ENCODE data around the gene ELOVL7. TPM values are rescaled to one million over a fixed set of nuclear protein-coding genes. Genes with fewer than 3 reads are reported as not detected.

Gene ELOVL7
- total RNA-seq, 1 donor from 2014 or later: 5.5 TPM

GRCh38 chr5:60886158-60886557, 42.1 kb upstream of the ELOVL7 start:
- H3K9me3 ChIP-seq (ENCODE audit: low read depth): peaks cover 4% of the 10 kb centered on the region
- no peaks in the 10 kb centered on the region for H3F3A ChIP-seq (ENCODE audit: low read depth)
- no peak for DNase-seq (ENCODE audit: low spot score)
- H3K79me2 ChIP-seq (ENCODE audit: low read depth): no peaks in the 10 kb centered on the region
- H3K4me3 ChIP-seq: no peak overlapping the region
- H4K20me1 ChIP-seq (ENCODE audit: low read depth): no peaks in the 10 kb centered on the region
- Mint-ChIP-seq H3K9me3 (peaks cover 14% of the 10 kb centered on the region), H3K27me3 (ENCODE audit: insufficient read depth, low read depth) (peaks cover 2% of the 10 kb centered on the region), H3K36me3 (peaks cover 14% of the 10 kb centered on the region), H3K4me1 (no peaks in the 10 kb centered on the region), H3K27ac (no peak overlapping the region), H3K4me3 (no peak overlapping the region)
- no peaks in the 10 kb centered on the region for H3K27me3 ChIP-seq
- H3K36me3 ChIP-seq: peaks cover 4% of the 10 kb centered on the region
- H3K27ac ChIP-seq: no peak overlapping the region
- H2AFZ ChIP-seq (replicated peaks): no peak overlapping the region
- H3K4me2 ChIP-seq: no peak overlapping the region
- H3K4me1 ChIP-seq: no peaks in the 10 kb centered on the region
- H3K9ac ChIP-seq: no peak overlapping the region
- TF ChIP-seq CTCF (IDR thresholded peaks at IDR 0.05) (no peak), EZH2phosphoT487 (IDR thresholded peaks at IDR 0.05) (no peak), EZH2 (IDR thresholded peaks at IDR 0.05) (no peak)

- TF ChIP-seq EZH2 (IDR thresholded peaks at IDR 0.05) (no peak), EZH2phosphoT487 (IDR thresholded peaks at IDR 0.05) (no peak), CTCF (IDR thresholded peaks at IDR 0.05) (peak; percentile 40)
- DNase-seq (ENCODE audit: low spot score): no peak
- Histone ChIP-seq H3K27ac (no peak overlapping the region), H3K9me3 (ENCODE audit: low read depth) (peaks cover 4% of the 10 kb centered on the region), H3K4me2 (no peak overlapping the region), H4K20me1 (ENCODE audit: low read depth) (no peaks in the 10 kb centered on the region), H3F3A (ENCODE audit: low read depth) (no peaks in the 10 kb centered on the region), H2AFZ (replicated peaks) (no peak overlapping the region), H3K9ac (no peak overlapping the region), H3K79me2 (ENCODE audit: low read depth) (no peaks in the 10 kb centered on the region), H3K4me1 (no peaks in the 10 kb centered on the region), H3K4me3 (no peak overlapping the region), H3K27me3 (no peaks in the 10 kb centered on the region), H3K36me3 (no peaks in the 10 kb centered on the region)
- H3K27me3 Mint-ChIP-seq (ENCODE audit: insufficient read depth, low read depth): peaks cover 2% of the 10 kb centered on the region
- peaks cover 27% of the 10 kb centered on the region for H3K9me3 Mint-ChIP-seq
- peaks cover 14% of the 10 kb centered on the region for H3K36me3 Mint-ChIP-seq
- H3K4me1 Mint-ChIP-seq: no peaks in the 10 kb centered on the region
- H3K4me3 Mint-ChIP-seq: no peak overlapping the region
- H3K27ac Mint-ChIP-seq: no peak overlapping the region
Measured at GRCh38 chr5:60883229-60883628, 39.2 kb upstream of the ELOVL7 start.

GRCh38 chr5:60872892-60873291, 28.8 kb upstream of the ELOVL7 start:
- H3K27me3 ChIP-seq: no peaks in the 10 kb centered on the region

More at GRCh38 chr5:60872892-60873291, 28.8 kb upstream of the ELOVL7 start:
- Histone ChIP-seq H3F3A (ENCODE audit: low read depth) (no peaks in the 10 kb centered on the region), H3K4me1 (no peaks in the 10 kb centered on the region), H4K20me1 (ENCODE audit: low read depth) (no peaks in the 10 kb centered on the region), H3K4me2 (no peak overlapping the region), H3K79me2 (ENCODE audit: low read depth) (no peaks in the 10 kb centered on the region), H3K4me3 (no peak overlapping the region), H3K9me3 (ENCODE audit: low read depth) (peaks cover 4% of the 10 kb centered on the region), H2AFZ (replicated peaks) (no peak overlapping the region), H3K36me3 (no peaks in the 10 kb centered on the region), H3K27ac (no peak overlapping the region), H3K9ac (no peak overlapping the region)
- Mint-ChIP-seq H3K4me1 (no peaks in the 10 kb centered on the region), H3K27ac (no peak overlapping the region), H3K36me3 (peaks cover 6% of the 10 kb centered on the region), H3K4me3 (no peak overlapping the region), H3K9me3 (peaks cover 13% of the 10 kb centered on the region), H3K27me3 (ENCODE audit: insufficient read depth, low read depth) (no peaks in the 10 kb centered on the region)
- DNase-seq (ENCODE audit: low spot score): no peak
- no peak for TF ChIP-seq EZH2 (IDR thresholded peaks at IDR 0.05)
- no peak for TF ChIP-seq EZH2phosphoT487 (IDR thresholded peaks at IDR 0.05)
- no peak for TF ChIP-seq CTCF (IDR thresholded peaks at IDR 0.05)

All from neural progenitor cell (in vitro differentiated cells).